ENCODE results near the gene CUBN. TPM values are rescaled to one million over a fixed set of nuclear protein-coding genes. Genes with fewer than 3 reads are reported as not detected.

CUBN gene
- total and polyA plus RNA-seq, 2 experiments from 2014 or later, result 0.41 to 0.65 TPM

DNA sequence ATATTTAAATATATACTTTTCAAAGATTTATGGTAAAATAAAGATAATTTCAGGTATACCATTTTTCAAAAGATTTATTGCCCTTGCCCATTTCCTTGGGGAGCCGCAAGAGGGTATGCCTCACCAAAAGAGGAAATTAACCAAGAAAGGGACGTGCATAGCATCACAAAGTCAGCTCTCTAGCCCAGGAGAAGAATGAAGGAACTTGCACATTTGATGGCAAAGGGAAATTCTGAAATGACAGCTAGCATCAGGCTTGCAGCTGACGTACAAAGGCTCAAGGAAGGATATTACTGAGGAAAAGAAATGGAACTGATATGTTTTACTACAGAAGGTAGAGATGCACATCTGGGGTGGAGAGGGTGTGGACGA, 218.8 kb downstream of the CUBN start:
- WGBS, 2 experiments (ENCODE audit: low coverage in 1 of 2, low lambda C conversion rate in 2 of 2, missing lambda C conversion rate in 2 of 2), result 95 to 96% methylated on average over 4 of the region's 4 CpGs
- in situ Hi-C loops (cut with MboI), result no loop called here

DNA sequence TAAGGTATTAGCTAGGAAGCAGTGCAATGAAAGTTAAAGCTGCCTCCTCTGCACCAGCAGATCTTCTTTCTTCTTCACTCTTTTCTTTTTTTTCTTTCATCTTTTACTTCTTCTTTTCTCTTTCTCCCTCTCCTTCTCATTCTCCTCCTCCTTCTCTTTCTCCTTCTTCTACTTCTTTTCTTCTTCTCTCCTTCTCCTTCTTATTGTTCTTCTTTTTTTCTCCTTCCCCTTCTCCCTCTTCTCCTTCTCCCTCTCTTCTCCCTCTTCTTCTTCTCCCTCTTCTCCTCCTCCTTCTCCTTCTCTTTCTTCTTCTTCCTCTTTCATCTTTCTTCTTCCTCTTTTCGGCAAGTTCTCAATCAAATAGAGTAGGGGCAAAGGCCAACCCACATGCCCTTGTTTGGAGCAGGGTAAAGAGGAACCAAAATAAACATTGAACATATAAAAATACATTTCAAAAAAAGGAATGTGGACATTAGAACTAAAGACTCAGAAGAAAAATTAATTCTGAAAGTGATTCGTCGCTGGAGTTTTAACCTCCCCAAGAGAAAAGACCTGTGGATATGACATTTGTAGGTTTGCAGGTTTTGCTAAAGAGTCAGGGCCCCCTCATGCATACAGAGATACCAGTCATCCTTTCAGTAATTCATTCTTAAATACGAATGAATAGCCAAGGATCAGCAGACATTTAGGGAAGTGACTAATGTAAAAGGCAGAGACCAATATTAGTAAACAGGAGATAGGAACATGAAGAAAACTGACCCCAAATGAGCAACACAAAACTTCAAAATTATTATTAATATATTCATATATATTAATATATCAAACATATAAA, 219.4 kb downstream of the CUBN start:
- Histone ChIP-seq H3K9me3 (ENCODE audit: low read depth) (no peaks in the 10 kb centered on the region), H2AFZ (peak overlapping the region; percentile 41), H3K79me2 (ENCODE audit: insufficient read depth) (no peaks in the 10 kb centered on the region), H3K4me1 (ENCODE audit: insufficient read depth) (peaks cover 16% of the 10 kb centered on the region), H4K20me1 (ENCODE audit: insufficient read depth) (no peaks in the 10 kb centered on the region), H3K36me3 (ENCODE audit: low read depth) (no peaks in the 10 kb centered on the region), H3K4me3 (no peak overlapping the region), H3K4me2 (ENCODE audit: unreplicated experiment) (no peak overlapping the region), H3F3A (ENCODE audit: insufficient read depth) (peaks cover 14% of the 10 kb centered on the region), H3K9me2 (ENCODE audit: insufficient read depth) (no peaks in the 10 kb centered on the region), H3K27me3 (replicated peaks; ENCODE audit: insufficient read depth) (no peaks in the 10 kb centered on the region), H3K27ac (peak overlapping the region; percentile 28), H3K9ac (no peak overlapping the region)
- DNase-seq, result peak; percentile 61
- TF ChIP-seq EZH2phosphoT487 (IDR thresholded peaks at IDR 0.05; ENCODE audit: insufficient read depth, low read depth), result no peak
- TF ChIP-seq EZH2 (IDR thresholded peaks at IDR 0.05; ENCODE audit: insufficient read depth, poor library complexity, severe bottlenecking), result no peak
- 49 to 54% methylated on average over 4 of the region's 4 CpGs for WGBS, 2 experiments (ENCODE audit: low coverage in 1 of 2, low lambda C conversion rate in 2 of 2, missing lambda C conversion rate in 2 of 2)
- in situ Hi-C loops (cut with MboI), result no loop called here

More for the DNA sequence above, 218.8 kb downstream of the CUBN start:
- no peaks in the 10 kb centered on the region for H3K27me3 ChIP-seq (replicated peaks; ENCODE audit: insufficient read depth)
- H4K20me1 ChIP-seq (ENCODE audit: insufficient read depth), result no peaks in the 10 kb centered on the region
- H3K9me2 ChIP-seq (ENCODE audit: insufficient read depth), result no peaks in the 10 kb centered on the region
- H3K36me3 ChIP-seq (ENCODE audit: low read depth), result no peaks in the 10 kb centered on the region
- H2AFZ ChIP-seq, result no peak overlapping the region
- no peak overlapping the region for H3K4me3 ChIP-seq
- H3K9ac ChIP-seq, result no peak overlapping the region
- H3K4me1 ChIP-seq (ENCODE audit: insufficient read depth), result peaks cover 12% of the 10 kb centered on the region
- H3K9me3 ChIP-seq (ENCODE audit: low read depth), result no peaks in the 10 kb centered on the region
- H3K27ac ChIP-seq, result no peak overlapping the region
- DNase-seq, result no peak
- H3K4me2 ChIP-seq (ENCODE audit: unreplicated experiment), result no peak overlapping the region
- TF ChIP-seq EZH2phosphoT487 (IDR thresholded peaks at IDR 0.05; ENCODE audit: insufficient read depth, low read depth) (no peak), EZH2 (IDR thresholded peaks at IDR 0.05; ENCODE audit: insufficient read depth, poor library complexity, severe bottlenecking) (no peak)
- H3F3A ChIP-seq (ENCODE audit: insufficient read depth), result peaks cover 14% of the 10 kb centered on the region
- no peaks in the 10 kb centered on the region for H3K79me2 ChIP-seq (ENCODE audit: insufficient read depth)

GRCh38 chr10:16909271-16909767, 220.3 kb downstream of the CUBN start:
- H3K27ac ChIP-seq, result peak overlapping the region; percentile 40
- WGBS, 2 experiments (ENCODE audit: low coverage in 1 of 2, low lambda C conversion rate in 2 of 2, missing lambda C conversion rate in 2 of 2), result 19 to 43% methylated on average over 1 of the region's 1 CpG
- H3F3A ChIP-seq (ENCODE audit: insufficient read depth), result peaks cover 22% of the 10 kb centered on the region
- peak overlapping the region; percentile 41; the same call in 1 of the 2 replicates for H2AFZ ChIP-seq
- DNase-seq, result peak; percentile 73
- in situ Hi-C loops (cut with MboI), result no loop called here
- no peaks in the 10 kb centered on the region for H3K27me3 ChIP-seq (replicated peaks; ENCODE audit: insufficient read depth)
- no peak overlapping the region for H3K9ac ChIP-seq
- peaks cover 25% of the 10 kb centered on the region for H3K4me1 ChIP-seq (ENCODE audit: insufficient read depth)
- H3K79me2 ChIP-seq (ENCODE audit: insufficient read depth), result no peaks in the 10 kb centered on the region
- H3K36me3 ChIP-seq (ENCODE audit: low read depth), result no peaks in the 10 kb centered on the region
- H3K9me3 ChIP-seq (ENCODE audit: low read depth), result no peaks in the 10 kb centered on the region
- no peak overlapping the region for H3K4me3 ChIP-seq
- TF ChIP-seq EZH2phosphoT487 (IDR thresholded peaks at IDR 0.05; ENCODE audit: insufficient read depth, low read depth) (no peak), EZH2 (IDR thresholded peaks at IDR 0.05; ENCODE audit: insufficient read depth, poor library complexity, severe bottlenecking) (no peak)
- H3K9me2 ChIP-seq (ENCODE audit: insufficient read depth), result no peaks in the 10 kb centered on the region
- no peaks in the 10 kb centered on the region for H4K20me1 ChIP-seq (ENCODE audit: insufficient read depth)
- no peak overlapping the region for H3K4me2 ChIP-seq (ENCODE audit: unreplicated experiment)

DNA sequence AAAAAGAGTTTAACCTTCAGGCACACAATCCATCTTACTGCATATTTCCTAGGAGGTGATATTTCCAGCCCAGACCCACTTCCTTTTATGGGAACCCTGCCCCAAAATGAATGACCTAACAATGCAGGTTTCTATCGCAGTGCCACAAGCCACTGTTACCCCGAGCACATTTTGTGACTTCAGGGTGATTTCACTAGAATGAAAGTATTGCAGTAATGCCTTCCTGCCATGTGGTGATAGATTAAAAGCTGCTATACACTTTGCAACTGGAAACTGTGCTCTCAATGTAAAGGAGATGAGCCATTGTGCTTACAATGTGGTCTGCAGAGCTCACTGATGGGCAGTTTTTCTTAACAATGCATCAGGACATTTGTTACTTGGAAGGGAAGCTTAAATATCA, 221.9 kb downstream of the CUBN start:
- no peak overlapping the region for H3K9ac ChIP-seq

More for the DNA sequence above, 221.9 kb downstream of the CUBN start:
- H3K36me3 ChIP-seq (ENCODE audit: low read depth), result no peaks in the 10 kb centered on the region
- H3K79me2 ChIP-seq (ENCODE audit: insufficient read depth), result no peaks in the 10 kb centered on the region
- H3K27me3 ChIP-seq (replicated peaks; ENCODE audit: insufficient read depth), result no peaks in the 10 kb centered on the region
- no peak for DNase-seq
- no peak overlapping the region for H3K4me2 ChIP-seq (ENCODE audit: unreplicated experiment)
- H3F3A ChIP-seq (ENCODE audit: insufficient read depth), result peaks cover 26% of the 10 kb centered on the region
- H2AFZ ChIP-seq, result no peak overlapping the region
- no peaks in the 10 kb centered on the region for H3K9me3 ChIP-seq (ENCODE audit: low read depth)
- no peak overlapping the region for H3K27ac ChIP-seq
- H3K9me2 ChIP-seq (ENCODE audit: insufficient read depth), result no peaks in the 10 kb centered on the region
- no peaks in the 10 kb centered on the region for H4K20me1 ChIP-seq (ENCODE audit: insufficient read depth)
- H3K4me3 ChIP-seq, result no peak overlapping the region
- peaks cover 29% of the 10 kb centered on the region for H3K4me1 ChIP-seq (ENCODE audit: insufficient read depth)
- in situ Hi-C loops (cut with MboI), result no loop called here
- TF ChIP-seq EZH2phosphoT487 (IDR thresholded peaks at IDR 0.05; ENCODE audit: insufficient read depth, low read depth) (no peak), EZH2 (IDR thresholded peaks at IDR 0.05; ENCODE audit: insufficient read depth, poor library complexity, severe bottlenecking) (no peak)
- WGBS, 2 experiments (ENCODE audit: low coverage in 1 of 2, low lambda C conversion rate in 2 of 2, missing lambda C conversion rate in 2 of 2), result 95 to 100% methylated on average over 2 of the region's 2 CpGs
